Measurements from ENCODE around the gene FOXP1. TPM values are rescaled to one million over a fixed set of nuclear protein-coding genes. Genes with fewer than 3 reads are reported as not detected.
A peak's percentile ranks its signal among the peaks of the same experiment; 100 is the strongest.

Gene FOXP1
- total RNA-seq, 1 donor, result 195 TPM

- no peak for TF ChIP-seq CTCF (IDR thresholded peaks at IDR 0.05; ENCODE audit: extremely low read depth, low read depth, low read length)
- no peaks in the 10 kb centered on the region for H4K20me1 ChIP-seq (ENCODE audit: insufficient read depth, low read length)
- peaks cover 9% of the 10 kb centered on the region for H3K36me3 ChIP-seq (ENCODE audit: insufficient read depth, low read length)
- no peak overlapping the region for H2AFZ ChIP-seq (ENCODE audit: low read length)
- peaks cover 16% of the 10 kb centered on the region for H3K4me1 ChIP-seq (ENCODE audit: insufficient read depth, low read length)
- H3K4me2 ChIP-seq (ENCODE audit: insufficient read depth, low read length), result no peak overlapping the region
- no peak for DNase-seq (ENCODE audit: insufficient read length, low spot score, missing footprints)
- H3K27me3 ChIP-seq (ENCODE audit: insufficient read depth, low read length), result no peaks in the 10 kb centered on the region
- H3K27ac ChIP-seq (ENCODE audit: low read depth, low read length), result no peak overlapping the region
- H3K9me3 ChIP-seq (ENCODE audit: low read depth, low read length), result no peaks in the 10 kb centered on the region
- no peaks in the 10 kb centered on the region for H3K79me2 ChIP-seq (ENCODE audit: insufficient read depth, low read length)
- H3K4me3 ChIP-seq (ENCODE audit: insufficient read depth, low read length), result no peak overlapping the region
Observed at GRCh38 chr3:70952033-70952747, 631.3 kb downstream of the FOXP1 start.

- H2AFZ ChIP-seq (ENCODE audit: low read length), result no peak overlapping the region
- no peaks in the 10 kb centered on the region for H3K27me3 ChIP-seq (ENCODE audit: insufficient read depth, low read length)
- H4K20me1 ChIP-seq (ENCODE audit: insufficient read depth, low read length), result no peaks in the 10 kb centered on the region
- no peaks in the 10 kb centered on the region for H3K9me3 ChIP-seq (ENCODE audit: low read depth, low read length)
- TF ChIP-seq CTCF (IDR thresholded peaks at IDR 0.05; ENCODE audit: extremely low read depth, low read depth, low read length), result no peak
- H3K27ac ChIP-seq (ENCODE audit: low read depth, low read length), result no peak overlapping the region
- H3K4me3 ChIP-seq (ENCODE audit: insufficient read depth, low read length), result no peak overlapping the region
- peaks cover 7% of the 10 kb centered on the region for H3K4me1 ChIP-seq (ENCODE audit: insufficient read depth, low read length)
- no peak overlapping the region for H3K4me2 ChIP-seq (ENCODE audit: insufficient read depth, low read length)
- H3K79me2 ChIP-seq (ENCODE audit: insufficient read depth, low read length), result no peaks in the 10 kb centered on the region
- no peak for DNase-seq (ENCODE audit: insufficient read length, low spot score, missing footprints)
- H3K36me3 ChIP-seq (ENCODE audit: insufficient read depth, low read length), result peaks cover 8% of the 10 kb centered on the region
Observed at GRCh38 chr3:70951316-70951715, 632.2 kb downstream of the FOXP1 start.

- H3K4me3 ChIP-seq (ENCODE audit: insufficient read depth, low read length), result no peak overlapping the region
- no peak overlapping the region for H3K27ac ChIP-seq (ENCODE audit: low read depth, low read length)
- no peaks in the 10 kb centered on the region for H3K9me3 ChIP-seq (ENCODE audit: low read depth, low read length)
- no peaks in the 10 kb centered on the region for H3K27me3 ChIP-seq (ENCODE audit: insufficient read depth, low read length)
- DNase-seq (ENCODE audit: insufficient read length, low spot score, missing footprints), result peak; percentile 68
- no peaks in the 10 kb centered on the region for H3K4me1 ChIP-seq (ENCODE audit: insufficient read depth, low read length)
- no peaks in the 10 kb centered on the region for H4K20me1 ChIP-seq (ENCODE audit: insufficient read depth, low read length)
- H3K4me2 ChIP-seq (ENCODE audit: insufficient read depth, low read length), result no peak overlapping the region
- H3K79me2 ChIP-seq (ENCODE audit: insufficient read depth, low read length), result no peaks in the 10 kb centered on the region
- H2AFZ ChIP-seq (ENCODE audit: low read length), result no peak overlapping the region
- H3K36me3 ChIP-seq (ENCODE audit: insufficient read depth, low read length), result no peaks in the 10 kb centered on the region
- TF ChIP-seq CTCF (IDR thresholded peaks at IDR 0.05; ENCODE audit: extremely low read depth, low read depth, low read length), result no peak
Observed at GRCh38 chr3:70947579-70947978, 635.9 kb downstream of the FOXP1 start.

- DNase-seq (ENCODE audit: insufficient read length, low spot score, missing footprints), result no peak
- Histone ChIP-seq H3K27ac (ENCODE audit: low read depth, low read length) (no peak overlapping the region), H3K79me2 (ENCODE audit: insufficient read depth, low read length) (no peaks in the 10 kb centered on the region), H3K4me3 (ENCODE audit: insufficient read depth, low read length) (no peak overlapping the region), H2AFZ (ENCODE audit: low read length) (no peak overlapping the region), H3K4me2 (ENCODE audit: insufficient read depth, low read length) (no peak overlapping the region), H3K4me1 (ENCODE audit: insufficient read depth, low read length) (no peaks in the 10 kb centered on the region), H3K9me3 (ENCODE audit: low read depth, low read length) (no peaks in the 10 kb centered on the region), H4K20me1 (ENCODE audit: insufficient read depth, low read length) (no peaks in the 10 kb centered on the region), H3K36me3 (ENCODE audit: insufficient read depth, low read length) (no peaks in the 10 kb centered on the region), H3K27me3 (ENCODE audit: insufficient read depth, low read length) (no peaks in the 10 kb centered on the region)
- TF ChIP-seq CTCF (IDR thresholded peaks at IDR 0.05; ENCODE audit: extremely low read depth, low read depth, low read length), result no peak
Observed at GRCh38 chr3:70943886-70944285, 639.6 kb downstream of the FOXP1 start.
